CD4-positive, alpha-beta T cell treated with Interferon gamma for 1 hour (primary cell): Measurements from ENCODE around the gene OGFOD3.
A peak's percentile ranks its signal among the peaks of the same experiment; 100 is the strongest.
"Not testable (repeated sequence)": the region's sequence is repeated elsewhere in the genome, so short reads cannot be mapped to it uniquely, and the experiment has no call there.

Experiments
- DNase-seq: peaks from one replicate; pipeline ENCODE4 v3.0.0-alpha.2; 2020

OGFOD3 gene

DNA sequence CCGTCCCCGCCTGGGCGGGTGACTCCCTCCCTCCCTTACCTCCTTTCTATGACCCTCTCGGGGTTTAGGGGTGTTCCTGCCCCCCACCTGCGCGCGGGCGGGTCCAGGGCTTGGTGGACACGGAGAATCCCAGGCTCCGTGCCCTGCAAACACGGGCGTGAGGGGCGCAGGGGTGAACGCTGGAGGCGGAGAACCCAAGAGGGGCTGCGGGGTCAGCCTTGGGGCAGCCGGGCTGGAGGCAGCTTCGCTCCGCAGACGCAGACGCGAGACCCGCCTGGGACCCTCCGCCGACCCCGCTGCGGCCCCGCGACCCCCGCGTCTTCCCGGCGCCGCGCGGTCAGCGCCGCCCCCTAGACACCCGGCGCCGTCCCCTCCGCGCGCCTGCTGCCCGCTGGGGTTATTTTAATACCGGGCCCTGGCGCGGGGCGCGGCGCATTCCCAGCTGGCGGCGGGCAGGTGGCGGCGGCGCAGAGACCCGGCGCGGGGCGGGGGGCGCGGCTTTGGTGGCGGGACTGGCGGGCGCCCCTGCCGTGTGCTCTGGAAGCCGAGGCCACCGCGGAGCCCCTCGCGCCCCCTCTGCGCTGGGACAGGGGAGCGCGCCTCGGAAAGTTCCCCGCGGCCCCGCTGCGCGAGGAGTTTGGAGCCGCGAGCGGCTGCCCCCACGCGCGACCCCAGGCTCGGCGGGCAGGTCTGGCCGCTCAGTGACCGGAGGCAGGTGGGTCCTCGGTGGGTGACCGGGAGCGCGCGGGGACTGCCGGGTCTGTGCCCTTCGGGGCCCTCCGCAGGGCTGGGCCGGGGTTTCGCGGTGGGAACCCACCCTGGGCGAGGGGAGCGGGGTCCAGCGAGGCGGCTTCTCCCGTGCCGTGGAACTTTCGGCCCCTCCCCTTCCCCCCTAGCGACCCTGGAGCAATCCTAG, 46.8 kb downstream of the OGFOD3 start, which contains the start of gene UTS2R:
UTS2R (plus strand) TSS at position 433 of the 916 bp plus-strand sequence. CDS start 2,560 bp downstream, outside the sequence.
- no peak for DNase-seq

DNA sequence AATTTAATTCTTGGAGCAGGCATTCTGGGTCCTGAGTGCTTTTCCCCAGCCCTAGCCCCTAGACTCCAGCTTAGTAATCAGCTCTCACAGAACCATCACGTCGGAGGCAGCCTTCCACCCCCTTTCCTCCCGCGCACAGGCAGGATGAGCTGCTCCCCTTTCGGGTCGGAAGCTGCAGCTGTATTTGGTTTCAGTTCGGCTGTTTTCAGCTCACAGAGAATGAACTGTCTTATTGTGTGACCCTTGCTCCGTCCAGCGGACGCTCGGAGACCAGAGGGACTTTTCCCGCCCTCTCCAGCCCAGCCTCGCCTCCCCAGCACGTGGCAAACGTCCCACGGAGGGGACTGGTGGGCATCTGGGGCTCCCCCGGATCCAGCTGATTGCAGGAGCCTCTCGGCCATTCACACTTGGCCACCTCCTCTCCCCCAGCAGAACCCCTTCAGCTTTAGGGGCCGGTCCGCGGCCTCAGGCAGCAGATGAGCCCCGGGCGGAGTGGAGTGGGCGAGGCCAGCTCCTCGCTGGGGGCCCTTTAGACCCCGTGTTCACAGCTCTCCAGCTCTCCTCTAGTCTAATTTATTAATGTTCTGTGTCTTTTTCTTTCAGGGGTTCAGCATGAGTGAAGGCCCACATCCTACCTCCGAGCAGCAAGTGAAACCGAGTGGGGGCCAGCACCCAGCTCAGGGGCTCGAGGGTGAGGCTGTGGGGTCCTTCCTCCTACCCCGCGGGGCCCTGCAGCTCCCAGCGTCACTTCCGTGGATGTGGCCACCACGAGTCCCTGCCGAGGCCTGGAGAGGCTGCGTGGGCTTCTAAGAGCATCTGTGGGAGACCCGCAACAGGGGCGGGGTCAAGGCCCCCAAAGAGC, 47.7 kb downstream of the OGFOD3 start:
- no peak for DNase-seq

DNA sequence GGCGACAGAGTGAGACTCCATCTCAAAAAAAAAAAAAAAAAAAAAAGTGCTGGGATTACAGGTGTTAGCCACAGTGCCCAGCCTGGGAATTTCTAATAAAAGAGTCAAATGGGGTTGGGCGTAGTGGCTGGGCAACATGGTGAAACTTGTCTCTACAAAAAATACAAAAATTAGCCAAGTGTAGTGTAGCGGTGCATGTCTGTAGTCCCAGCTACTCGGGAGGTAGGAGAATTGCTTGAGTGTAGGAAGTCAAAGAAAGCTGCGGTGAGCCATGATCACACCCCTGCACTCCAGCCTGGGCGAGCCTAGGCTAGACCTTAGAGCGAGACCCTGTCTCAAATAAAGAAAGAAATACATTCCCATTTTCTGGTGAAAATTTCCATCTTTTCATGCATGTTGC, 49.2 kb downstream of the OGFOD3 start:
- DNase-seq, result no peak

DNA sequence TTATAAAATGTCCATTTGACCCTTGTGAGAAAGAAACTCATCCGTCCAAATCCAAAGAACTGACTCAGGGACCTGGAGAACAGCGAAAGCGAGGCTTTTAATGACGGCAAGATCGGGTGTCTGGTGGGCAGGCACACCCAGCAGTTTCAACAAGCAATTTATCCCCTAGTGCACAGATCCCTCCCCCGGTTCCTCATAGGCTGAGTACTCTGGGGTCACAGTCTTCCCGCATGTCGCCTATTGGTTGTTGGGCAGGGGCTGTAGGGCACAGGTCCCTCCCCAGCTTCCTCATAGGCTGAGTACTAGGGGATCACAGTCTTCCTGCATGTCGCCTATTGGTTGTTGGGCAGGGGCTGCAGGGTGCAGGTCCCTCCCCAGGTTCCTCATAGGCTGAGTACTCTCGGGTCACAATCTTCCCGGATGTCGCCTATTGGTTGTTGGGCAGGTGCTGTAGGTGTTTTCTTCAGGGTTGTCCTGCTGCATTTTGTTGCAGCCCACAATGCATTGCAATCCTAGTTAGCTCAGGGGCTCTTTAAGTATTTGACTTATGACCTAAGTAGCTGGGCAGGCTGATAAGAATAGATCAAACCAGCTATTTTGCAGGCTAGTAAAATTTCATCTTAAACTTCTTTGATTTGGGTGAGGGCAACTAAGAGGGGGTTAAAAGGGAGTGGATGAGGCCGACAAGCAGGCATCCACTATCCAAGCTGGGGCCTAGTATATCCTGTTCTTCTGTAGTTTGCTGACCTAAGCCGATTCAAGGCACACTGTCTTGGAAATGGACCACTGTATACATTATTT, 50.5 kb downstream of the OGFOD3 start:
- no peak for DNase-seq

GRCh38 chr17:82366749-82367148, 51.6 kb downstream of the OGFOD3 start:
- DNase-seq, result no peak

GRCh38 chr17:82365606-82366295, 52.6 kb downstream of the OGFOD3 start:
- DNase-seq, result no peak

DNA sequence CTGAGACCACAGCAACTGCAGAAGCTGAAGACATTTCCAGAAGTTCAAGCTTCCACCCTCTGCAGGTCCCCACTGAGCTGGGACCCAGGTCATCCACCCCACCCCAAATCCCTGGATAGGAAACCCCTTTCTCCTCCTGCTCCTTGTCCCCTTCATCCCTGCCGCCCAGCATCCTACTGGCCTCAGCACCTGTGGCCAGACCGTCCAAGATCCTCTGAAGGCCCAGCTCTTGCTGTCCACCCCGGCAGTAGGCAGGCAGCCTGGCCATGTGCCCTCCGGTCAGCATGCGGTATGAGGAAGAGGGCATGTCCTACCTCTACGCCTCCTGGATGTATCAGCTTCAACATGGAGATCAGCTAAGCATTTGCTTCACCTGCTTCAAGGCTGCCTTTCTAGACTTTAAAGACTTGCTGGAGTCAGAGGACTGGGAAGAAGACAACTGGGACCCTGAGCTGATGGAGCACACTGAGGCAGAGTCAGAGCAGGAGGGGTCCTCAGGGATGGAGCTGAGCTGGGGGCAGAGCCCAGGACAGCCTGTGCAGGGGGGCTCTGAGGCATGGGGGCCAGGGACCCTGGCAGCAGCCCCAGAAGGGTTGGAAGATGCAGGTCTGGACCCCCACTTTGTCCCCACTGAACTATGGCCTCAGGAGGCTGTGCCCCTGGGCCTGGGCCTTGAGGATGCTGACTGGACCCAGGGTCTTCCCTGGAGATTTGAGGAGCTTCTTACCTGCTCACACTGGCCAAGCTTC, 56.3 kb downstream of the OGFOD3 start:
- DNase-seq, result no peak

GRCh38 chr17:82359451-82360074, 58.8 kb downstream of the OGFOD3 start:
- DNase-seq, result not testable (repeated sequence)

- no peak for DNase-seq
Observed at GRCh38 chr17:82358465-82359350, 59.7 kb downstream of the OGFOD3 start, which contains the start of gene TEX19. Gene TEX19 (plus strand): TSS chr17:82359247. CDS start chr17:82362151, 2,904 bp downstream.

DNA sequence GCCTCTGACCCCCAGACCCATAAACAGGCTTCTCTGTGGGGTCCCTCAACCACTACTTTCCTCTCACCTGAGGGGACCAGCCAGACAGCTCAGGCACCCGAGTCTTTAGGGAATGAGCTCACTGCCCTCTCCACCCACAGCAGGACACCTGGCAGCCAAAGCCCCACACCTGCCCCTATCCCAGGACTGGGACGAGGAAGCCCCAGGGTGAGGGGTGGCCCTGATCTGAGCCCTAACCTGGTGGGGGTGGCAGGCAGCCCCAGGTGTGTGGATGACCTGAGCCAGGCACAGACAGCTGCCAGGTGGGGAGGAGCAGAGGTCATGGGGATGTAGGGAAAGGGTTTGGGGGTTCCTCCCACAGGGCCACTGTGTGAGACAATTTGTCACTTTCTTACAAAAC, 61.0 kb downstream of the OGFOD3 start:
- no peak for DNase-seq

GRCh38 chr17:82356845-82357355, 61.5 kb downstream of the OGFOD3 start:
- no peak for DNase-seq

DNA sequence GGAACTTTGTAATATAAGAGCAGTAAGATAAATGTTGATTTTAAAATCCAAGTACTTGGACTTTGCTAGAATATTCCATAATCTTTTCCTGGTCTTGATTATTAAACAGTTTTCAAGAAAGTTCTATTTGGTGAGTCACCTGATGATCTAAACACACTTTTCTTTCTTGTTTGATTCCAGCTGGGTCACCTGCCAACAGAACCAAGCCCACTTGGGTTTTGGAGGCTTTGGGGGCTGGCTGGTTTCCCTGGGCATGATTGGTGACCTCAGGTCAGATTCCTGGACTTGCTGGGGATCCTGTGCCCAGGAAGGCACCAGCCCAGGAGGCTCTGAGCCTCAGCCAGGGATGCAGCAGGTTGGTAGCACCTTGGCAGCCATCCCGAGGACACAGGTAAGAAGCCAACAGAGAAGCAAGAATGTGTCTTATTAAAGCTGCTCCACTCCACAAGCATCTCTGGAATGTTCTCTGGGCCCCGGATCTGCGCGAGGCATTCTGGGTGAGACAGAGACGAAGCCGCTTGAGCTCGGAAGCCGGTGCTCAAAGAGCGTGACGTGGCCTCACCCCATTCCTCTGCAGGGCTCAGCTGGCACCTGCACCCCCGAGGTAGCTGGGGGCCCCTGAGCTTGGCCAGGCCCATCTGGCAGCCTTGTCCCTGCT, 62.5 kb downstream of the OGFOD3 start:
- no peak for DNase-seq

GRCh38 chr17:82354804-82355308, 63.5 kb downstream of the OGFOD3 start:
- no peak for DNase-seq

DNA sequence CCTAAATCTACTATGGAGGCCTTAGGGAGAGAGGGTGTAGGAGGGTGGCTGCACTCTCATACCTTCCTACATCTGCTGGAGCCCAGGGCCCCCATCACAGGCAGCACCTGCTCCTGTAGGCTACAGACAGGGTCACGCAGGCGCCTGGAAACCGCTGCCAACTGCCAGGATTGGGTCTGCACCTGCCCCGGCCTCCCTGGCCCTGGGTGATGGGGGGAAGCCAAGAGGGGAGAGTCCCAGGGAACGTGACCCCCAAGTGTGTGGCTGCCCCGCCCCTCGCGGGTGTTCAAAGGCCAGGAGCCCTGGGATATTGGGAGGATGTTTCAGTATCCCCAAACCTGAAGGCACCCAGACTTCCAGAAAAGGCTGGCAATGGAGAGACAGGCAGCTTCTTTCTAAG, 64.9 kb downstream of the OGFOD3 start:
- DNase-seq, result no peak

GRCh38 chr17:82351713-82352488, 66.5 kb downstream of the OGFOD3 start:
- DNase-seq, result peak; percentile 77

- no peak for DNase-seq
Observed at GRCh38 chr17:82351254-82351712, 67.1 kb downstream of the OGFOD3 start.

DNA sequence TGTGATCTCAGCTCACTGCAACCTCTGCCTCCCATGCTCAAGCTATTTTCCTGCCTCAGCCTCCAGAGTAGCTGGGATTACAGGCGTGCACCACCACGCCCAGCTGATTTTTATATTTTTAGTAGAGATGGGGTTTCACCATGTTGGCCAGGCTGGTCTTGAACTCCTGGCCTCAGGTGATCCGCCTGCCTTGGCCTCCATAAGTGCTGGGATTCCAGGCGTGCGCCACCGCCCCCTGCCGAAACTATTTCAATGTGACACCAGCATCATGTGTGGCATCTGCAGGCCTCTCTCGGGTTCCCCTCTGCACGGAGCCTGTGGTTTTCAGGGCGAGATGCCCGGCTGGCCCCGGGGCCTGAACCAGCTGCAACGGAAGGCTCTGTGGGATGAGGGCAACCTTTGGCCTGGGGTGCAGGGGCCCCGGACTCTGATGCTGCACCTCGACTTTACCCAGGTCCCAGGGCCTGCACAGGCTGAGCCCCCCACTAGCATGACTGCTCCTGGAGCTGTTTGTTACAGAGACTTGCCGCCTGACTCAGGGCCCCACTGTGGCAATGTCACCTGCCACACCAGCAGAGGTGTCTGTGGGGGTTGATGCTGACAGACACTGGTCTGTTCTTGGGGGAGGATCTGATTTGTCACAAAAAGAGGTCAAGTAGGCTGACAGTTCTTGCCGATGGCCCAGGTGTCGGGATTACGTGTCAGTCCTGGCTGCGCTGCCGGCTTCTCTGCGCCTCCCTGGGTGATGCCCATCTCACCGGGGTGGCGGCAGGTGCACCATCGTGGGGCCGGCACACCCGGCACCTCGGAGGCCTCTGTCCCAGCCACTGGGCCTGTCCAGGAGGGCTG, 68.0 kb downstream of the OGFOD3 start:
- peak; percentile 34 for DNase-seq
